ENCODE data around the gene ST6GALNAC5.
"Not testable (repeated sequence)": the region's sequence is repeated elsewhere in the genome, so short reads cannot be mapped to it uniquely, and the experiment has no call there.

ST6GALNAC5 gene

DNA sequence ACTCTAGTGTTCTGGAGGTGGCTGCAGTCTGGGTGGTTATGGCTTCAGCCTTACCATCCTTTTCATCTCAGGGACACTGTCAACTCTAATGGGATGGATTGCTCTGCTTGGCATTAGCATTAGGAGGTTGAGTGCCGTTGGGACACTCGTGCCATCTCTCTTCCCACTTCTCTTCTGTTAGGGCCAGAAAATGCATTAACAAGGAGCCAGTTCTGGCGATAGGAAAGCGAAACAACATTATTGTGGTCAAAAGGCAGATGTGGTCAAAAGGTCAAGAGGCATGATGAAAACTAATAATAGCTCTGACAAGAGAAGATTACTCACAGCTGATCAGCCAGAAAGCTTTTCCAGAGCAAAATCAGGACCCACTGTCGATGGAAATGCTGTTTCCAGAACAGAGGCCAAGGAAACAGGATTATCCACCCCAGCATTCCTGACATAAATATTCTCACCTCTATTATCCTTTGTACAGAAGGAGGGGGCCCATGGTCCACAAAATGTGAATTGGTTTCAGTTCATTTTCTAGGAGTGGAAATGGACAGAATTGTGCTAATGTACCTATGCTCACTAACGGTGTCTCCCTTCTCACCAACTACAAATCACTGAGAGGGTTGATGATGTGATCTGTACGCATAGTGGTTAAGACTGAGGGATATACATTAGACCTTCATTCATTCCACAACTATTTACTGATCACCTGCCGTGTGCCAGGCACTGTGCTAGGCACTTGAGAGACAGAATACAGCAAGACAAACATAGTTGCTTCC is 72.0 kb downstream of the ST6GALNAC5 start:
- DNase-seq, result no peak

DNA sequence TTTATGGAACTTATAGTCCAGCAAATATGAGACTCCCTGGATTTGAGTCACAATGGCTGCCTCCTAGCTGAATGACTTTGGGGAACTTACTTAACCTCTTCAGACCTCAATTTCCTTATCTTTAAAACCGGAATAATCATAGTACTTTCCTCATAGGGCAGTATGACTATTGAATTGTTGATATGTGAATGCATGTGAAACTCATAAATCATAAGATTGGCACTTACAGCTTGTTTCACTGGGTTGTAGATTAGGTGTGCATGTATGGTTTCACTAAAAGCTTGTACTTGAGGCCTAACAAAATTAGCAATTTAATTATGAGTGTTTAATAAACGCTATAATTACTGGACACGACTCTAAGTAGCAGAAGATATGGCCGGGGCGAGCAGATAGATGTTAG is 72.5 kb downstream of the ST6GALNAC5 start:
- DNase-seq, result no peak

DNA sequence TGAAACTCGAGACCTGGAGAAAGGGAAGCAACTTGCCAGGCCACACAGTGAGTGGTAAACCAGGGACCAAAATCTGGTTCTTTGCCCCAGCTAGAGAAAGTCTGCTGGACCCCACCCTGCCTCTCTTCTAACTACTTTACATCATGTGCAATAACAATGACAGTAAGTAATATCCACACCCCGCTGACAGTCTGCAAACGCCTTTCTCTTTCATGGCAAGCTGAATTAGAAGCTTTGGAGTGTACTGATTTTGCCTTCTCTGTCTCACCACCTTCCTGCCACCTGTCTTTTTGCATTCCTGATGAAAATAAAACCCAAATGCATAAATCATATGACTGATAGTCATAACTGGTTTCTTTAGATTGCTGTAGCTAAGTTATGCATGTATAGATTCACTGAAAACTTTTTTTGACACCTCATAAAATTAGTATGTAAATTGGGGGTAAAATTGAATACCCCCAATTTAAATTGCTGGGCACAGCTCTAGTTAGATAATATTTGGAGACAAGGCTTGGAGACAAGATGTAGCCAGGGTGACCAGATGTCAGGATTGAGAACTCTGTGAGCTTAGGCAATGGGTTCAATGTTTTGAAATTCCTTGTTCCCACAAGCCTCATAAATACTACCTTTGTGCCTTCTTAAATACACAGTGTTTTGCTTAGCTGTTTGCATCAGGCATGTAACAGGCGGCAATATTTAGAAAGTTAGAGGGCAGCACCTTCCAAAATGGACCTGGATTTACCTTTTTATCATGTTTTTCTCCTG is 73.5 kb downstream of the ST6GALNAC5 start:
- no peak for DNase-seq

DNA sequence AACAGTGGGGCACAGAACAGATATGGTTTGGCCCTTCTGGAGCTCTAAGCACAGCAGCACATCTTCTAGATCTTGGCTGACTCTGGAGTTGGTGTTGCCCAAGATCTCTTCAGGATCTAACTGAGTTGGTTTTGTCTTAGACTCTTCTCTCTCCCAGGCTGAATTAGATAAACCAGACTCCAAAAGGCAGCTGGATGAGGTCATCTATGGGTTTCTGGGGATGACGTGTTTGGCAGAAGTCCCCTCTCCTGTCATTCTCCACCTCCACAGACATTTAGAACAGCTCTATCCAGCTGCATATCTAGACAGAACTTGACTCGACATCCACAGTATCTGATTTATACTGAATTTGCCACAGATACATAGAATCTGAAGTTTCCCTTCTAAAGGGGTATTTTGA is 75.3 kb downstream of the ST6GALNAC5 start:
- no peak for DNase-seq

DNA sequence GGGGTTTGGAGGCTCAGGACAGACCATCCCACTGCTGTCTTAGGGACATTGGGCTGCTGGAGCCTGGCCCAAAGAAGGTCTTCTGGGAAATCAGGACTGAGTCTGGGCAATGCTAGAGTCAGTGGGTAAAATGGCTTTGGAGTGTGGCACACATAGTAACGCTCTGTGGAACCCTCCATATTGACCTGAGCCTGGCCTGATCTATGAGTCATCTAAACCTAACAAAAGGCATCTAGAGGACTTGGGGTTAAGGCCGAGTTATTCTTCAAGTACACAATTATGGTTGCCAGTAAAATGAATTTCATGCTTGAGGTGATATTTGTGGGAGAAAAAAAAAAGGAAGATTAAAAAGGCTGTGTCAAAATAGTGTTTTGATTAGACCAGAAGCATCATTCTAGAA is 77.7 kb downstream of the ST6GALNAC5 start:
- DNase-seq, result no peak

DNA sequence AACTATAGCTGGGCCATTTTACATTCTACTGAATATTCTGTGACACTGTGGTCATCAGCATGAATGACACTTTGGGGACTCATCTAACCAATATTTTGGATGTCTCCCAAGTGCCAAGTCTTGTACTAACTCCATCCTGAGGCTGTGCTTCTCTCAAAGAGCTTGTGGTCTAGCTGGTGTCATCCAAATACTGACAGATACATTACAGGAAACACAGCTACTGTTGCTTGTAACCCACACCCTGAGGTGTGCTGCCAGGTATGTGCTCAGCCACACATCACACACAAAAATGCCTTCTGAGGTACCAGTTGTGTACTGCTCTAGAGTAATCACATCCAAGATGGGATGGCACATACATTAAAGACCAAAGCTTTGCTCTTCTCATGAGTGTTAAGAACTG is 81.6 kb downstream of the ST6GALNAC5 start:
- no peak for DNase-seq

DNA sequence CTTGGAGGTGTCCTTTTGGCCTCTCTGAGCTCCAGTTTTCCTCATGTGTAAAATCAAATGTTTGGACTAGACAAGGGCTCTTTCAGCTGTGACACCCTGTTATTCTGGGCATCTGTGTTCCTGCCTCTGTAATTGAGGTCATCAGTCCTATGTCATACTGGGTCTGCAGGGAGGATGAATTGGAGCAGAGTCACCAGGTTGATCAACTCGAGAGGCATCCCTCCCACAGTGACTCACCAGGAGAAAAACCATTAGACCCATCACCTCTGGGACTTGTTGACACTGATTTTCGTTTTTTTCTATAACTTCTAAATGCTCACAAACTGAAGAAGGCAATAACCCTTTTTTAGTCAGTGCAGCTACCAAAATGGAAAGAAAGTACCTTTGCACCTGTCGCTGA is 82.2 kb downstream of the ST6GALNAC5 start:
- DNase-seq, result no peak

DNA sequence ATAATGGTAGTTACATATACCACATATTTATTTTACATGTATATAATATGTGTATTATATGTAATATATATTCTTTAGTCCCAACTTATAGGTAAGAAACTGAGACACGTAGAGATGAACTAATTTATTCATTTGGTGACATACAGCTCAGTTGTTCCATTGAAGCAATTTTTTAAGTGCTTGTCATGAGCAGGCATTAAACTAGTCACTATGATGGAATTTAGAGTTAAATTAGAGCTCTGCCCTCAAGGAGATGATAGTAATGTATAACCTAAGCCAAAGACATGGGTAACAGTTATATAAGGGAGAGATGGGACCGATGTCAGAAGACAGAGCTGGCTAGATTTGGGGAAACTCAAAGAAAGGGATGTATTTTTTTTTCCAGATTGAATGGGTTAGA is 83.0 kb downstream of the ST6GALNAC5 start:
- DNase-seq, result no peak

DNA sequence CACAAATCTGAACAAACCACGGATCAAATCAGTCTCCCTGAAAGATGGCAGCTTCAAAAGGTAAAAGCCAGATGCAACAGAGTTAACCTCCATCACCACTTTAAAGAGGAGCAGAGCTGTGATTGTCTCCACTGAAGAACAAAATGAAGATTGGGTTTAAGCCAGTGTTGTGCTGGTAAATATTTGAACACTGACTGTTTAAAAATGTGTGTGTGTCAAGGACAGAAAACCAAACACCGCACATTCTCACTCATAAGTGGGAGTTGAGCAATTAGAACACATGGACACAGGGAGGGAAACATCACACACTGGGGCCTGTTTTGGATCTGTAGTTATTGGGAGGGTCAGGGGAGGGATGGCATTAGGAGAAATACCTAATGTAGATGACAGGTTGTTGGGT is 83.9 kb downstream of the ST6GALNAC5 start:
- DNase-seq, result no peak

DNA sequence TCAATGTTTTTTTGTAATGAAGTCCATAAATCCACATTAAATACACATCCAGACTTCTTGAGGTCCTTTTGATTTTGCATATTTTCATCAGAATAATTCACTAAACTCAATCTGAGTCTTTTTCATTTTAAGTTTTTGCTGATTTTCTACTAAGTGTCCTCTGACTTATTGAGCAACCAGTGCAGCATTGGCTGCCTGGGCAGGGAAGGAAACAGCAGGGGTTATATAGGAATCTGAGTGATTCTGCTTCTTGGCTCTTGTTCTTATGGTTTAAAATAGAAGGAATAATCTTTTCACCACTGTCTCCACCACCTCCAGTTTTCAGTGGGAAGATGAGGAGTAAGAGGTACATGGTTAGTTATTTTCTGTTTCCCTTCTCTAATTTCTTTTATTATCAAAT is 88.4 kb downstream of the ST6GALNAC5 start:
- DNase-seq, result no peak

DNA sequence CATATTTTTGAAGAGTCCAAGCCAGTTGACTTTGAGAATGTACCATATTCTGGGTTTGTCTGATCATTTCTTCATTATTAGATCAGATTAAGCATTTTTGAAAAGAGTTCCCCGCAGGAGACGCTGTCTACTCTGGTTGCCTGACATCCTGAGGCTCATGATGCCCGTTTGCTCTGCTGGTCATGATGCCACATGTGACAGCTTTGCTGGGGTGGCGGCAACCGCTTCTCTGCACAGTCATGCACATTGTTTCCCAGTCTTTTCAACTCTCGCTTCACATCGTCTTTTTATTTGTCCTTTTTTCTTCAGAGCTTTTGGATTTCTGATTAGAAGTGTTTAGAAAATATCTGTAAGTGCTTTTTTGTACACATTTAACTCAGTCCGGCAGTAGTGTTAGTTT is 90.7 kb downstream of the ST6GALNAC5 start:
- no peak for DNase-seq

DNA sequence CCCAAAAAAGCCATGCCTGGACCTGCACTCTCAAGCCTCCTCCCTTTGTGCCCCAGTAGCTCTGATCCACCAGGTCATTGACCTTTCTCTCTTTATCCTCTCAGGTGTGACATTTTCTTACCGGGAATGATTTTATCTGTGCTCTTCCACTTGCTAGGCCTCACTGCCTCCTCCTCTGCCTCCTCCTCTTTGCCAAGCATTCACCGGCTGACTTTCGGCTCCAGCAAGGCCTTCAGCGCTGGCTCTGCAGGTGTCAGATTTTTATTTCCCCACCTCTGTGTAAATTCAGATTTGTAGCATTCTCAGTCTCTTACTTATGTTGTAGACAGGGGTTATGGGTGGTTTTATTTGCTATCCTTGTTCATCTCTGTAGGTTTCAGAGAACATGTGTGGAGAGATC is 91.5 kb downstream of the ST6GALNAC5 start:
- DNase-seq, result no peak

DNA sequence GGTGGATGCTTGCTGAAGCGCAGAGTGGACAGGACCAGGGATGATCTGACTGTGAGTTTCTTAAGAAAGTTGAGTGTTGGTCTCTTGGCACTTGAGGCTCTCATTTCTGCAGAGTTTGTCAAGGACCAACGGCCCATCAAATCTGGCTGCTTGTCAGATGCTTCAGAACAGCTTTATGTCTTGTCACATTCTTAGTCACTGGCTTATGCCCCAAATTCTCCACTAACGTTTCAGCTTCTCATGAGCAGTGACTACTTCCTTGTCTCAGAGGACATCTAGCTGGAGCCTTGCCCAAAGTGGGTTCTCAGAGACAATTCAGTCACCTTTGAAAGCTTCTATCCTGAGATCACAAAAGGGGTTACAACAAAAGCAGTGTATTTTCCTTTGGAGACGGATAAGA is 92.3 kb downstream of the ST6GALNAC5 start:
- no peak for DNase-seq

DNA sequence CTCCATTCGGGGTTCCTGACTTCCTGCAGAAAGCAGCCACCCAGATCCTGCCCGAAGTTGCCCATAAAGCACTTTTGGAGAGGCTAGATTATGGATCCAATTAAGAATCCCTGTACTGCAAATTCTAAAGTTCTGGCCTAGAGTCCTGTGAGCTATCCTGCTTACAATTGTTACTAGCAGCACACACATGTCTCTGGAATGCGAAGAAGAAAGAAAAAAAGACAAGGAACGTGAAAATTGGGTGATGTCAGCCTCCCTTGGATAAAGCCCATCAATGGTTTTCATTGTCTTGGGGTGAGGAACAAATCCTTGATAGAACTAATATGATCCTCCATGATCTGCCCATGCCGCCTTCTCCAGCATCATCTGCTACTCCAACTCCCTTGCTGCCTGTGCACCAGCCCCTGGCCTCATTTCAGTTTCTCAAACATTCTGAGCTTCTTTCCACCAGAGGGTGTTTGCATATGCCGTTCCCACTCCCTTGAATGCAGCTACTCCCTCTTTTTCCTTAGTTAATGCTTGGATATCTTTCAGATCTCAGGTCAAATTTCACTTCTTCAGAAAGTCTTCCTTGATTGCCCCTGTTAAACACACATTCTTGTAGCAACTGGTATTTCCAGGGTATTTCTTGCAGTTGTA is 94.0 kb downstream of the ST6GALNAC5 start:
- DNase-seq, result no peak

DNA sequence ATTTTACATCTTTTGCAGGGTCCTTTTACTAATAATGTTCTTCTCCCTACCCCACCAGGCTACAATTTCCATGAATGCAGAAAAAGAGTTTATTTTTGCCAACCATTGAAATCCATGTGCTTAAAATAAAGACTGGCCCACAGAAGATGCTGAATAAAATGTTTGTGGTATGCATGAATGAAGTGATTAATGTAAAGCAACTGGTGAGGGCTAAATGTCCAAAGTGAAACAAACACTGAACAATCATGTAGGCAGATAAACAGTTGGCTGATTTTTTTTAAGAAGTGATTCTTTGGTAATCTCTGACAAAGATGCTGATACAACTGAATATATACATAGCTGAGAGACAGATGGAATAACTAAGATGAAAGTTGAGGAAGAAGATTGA is 94.5 kb downstream of the ST6GALNAC5 start:
- no peak for DNase-seq

DNA sequence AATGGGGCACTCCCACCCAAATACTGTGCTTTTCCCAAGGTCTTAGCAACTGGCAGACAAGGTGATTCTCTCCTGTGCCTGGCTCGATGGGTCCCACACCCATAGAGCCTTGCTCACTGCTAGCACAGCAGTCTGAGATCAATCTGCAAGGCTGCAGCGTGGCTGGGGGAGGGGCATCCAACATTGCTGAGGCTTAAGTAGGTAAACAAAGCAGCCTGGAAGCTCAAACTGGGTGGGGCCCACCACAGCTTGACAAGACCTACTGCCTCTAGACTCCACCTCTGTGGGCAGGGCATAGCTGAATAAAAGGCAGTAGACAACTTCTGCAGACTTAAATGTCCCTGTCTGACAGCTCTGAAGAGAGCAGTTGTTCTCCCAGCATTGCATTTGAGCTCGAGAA is 114.0 kb downstream of the ST6GALNAC5 start:
- not testable (repeated sequence) for DNase-seq

DNA sequence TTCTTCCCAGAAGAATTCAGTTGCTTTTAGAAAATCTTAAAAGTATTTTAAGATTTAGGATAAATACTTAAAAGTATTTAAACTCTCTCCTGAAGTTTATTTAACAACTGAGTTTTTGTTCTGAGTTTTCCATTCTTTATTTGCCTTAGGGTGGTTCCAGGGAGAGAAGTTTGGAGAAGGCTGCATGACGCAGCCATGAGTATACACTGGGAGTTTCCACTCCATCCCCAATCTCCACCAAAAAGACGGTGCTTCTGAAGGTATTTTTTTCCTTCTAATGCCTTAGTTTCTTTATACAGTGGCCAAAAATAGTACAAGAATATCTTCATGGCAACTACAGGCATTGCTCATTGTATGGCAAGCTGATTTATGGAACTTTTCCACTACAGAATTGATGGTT is 122.7 kb downstream of the ST6GALNAC5 start:
- no peak for DNase-seq

DNA sequence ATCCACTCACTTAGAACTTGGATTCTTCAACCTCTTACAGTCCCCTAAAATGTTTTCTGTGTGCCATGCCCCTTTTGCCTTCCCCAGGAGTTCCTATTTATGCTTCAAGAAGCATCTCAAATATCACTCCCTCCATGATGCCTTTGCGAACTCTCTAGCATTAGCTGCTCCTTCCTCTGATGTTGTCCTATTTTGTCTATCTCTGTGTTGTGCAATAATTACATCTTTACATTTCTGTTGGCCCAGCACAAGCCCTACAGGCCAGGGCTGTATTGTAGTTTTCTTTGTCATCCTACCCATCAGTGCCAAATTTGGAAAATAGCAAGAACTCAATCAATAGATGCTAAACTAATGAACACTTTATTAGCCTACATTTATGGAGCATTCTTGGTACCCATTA is 125.8 kb downstream of the ST6GALNAC5 start:
- DNase-seq, result no peak

DNA sequence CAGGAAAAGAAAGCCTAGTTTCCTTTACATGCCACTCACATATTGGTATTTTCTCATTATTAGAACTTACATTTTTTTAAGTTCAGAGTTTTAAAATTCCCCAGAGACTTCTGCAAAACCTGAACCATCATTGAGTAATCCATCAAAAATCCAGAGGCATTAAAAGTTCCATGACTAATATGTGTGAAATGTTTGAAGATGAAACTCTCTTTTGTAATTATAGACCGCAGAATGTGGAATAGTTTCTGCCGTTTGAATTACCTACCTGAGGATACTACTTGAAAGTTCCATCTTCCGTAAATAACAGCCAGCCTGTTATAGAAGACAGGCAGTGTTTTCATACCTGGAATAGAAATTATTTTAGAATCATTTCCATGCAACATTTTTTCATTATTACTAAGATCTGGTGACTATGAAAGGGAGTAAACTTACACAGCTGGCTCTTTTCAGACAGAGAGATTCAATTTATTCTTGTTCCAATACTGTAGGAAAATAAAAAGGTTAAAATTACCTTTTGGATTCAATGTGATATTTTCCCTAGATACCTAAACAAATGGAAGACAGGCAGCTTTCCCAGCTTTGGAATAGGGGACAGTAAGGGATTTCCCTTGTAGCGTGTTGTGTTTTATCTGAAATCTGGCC is 131.4 kb downstream of the ST6GALNAC5 start:
- no peak for DNase-seq

DNA sequence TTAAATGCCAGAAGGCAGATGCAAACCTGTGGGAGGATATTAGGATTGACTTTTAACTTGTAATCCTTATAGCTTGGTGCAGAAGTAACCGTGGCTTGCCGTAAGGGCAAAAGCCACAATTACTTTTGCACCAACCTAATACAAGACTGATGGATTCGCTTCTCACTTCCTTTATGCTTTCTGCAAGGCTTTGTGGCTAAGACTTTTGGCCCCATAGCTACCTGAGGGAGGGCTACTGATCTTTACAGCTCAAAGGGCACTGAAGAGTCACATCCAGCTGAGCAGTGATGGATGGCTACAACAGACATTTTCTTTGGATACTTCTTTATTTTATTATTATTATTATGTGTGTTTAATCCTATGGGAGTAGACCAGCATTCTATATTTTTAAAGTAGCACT is 140.4 kb downstream of the ST6GALNAC5 start:
- no peak for DNase-seq

DNA sequence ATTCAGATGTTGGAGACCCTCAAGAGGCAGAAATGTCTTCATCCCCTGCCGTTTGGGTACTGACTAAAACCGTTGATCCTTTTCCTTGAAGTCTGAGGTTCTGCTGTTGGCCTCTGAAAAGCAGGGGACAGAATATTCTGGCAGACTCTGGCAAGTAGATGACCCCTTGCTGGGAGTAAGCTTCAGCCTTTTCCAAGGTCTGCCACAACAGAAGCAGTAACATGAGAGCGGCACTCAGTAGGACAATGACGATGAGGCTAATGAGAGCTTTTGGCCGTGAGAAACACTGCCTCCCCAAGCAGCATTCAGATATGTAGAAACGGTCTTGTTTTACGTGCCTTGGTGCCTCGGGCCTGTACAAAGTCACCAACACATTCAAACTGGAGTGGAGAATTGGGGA is 143.7 kb downstream of the ST6GALNAC5 start:
- no peak for DNase-seq

DNA sequence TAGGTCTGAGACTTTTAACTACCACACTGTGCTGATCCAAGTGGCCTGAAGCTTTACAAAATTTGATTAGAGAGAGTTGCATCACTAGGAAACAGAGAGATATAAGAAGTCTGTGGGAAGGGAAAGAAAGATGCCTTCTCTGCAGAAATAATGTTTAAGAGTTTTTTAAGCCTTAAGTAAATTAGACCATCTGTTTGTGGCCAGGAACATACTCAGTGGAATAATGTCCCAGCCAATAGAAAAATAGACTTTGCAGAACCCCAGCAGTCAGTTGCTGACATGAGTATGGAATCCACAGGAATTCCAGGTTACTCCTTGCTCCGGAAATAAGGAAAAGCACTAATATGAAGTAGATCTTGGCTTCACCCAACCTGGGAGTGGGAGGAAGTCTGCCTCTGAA is 144.8 kb downstream of the ST6GALNAC5 start:
- DNase-seq, result no peak

DNA sequence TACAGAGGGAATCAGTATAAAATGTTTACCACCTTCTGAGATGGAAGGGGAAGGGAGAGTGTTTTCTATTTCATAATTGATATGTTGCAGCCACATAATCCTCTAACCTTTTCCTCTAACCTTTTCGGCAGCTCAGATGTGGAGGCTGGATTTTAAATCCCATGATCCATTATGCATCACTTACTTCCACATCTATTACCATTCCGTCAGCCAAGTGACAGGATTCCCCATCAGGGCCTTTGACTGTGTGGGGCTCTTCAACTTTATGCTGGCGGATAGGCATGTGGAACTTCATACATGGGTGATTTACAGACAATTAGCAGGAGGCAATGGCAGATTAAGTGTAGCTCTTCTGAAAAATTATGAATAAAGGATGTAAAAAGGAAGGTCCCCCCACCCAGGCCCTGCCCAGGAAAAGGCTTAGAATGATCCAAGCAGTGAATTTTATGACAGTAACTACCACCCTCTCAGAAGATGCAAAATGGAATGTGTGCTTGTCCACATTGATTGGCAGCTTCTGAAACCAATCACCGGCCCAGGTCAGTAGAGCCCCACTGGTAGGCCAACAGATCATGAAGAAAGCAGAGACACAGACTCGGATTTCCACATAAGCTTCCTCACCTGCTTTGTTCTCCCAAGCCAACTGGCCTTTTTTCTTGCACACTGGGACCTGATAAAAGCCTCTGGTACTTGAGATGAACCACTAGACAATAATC is 147.0 kb downstream of the ST6GALNAC5 start:
- DNase-seq, result no peak
